Epidermal melanocyte (primary cell): ENCODE measurements around the gene FBXO9.

Experiments
- DNase-seq: peaks from one replicate; pipeline ENCODE4 v3.0.0; 2011; ENCODE audit warnings: low spot score; ENCODE audit not compliant: insufficient read length

Gene FBXO9

GRCh38 chr6:53089948-53090347 is 24.7 kb downstream of the FBXO9 start:
- DNase-seq, result no peak

GRCh38 chr6:53090576-53090975 is 25.4 kb downstream of the FBXO9 start:
- no peak for DNase-seq

- DNase-seq, result no peak
These were observed 30.1 kb downstream of the FBXO9 start for GRCh38 chr6:53095270-53095669.

DNA sequence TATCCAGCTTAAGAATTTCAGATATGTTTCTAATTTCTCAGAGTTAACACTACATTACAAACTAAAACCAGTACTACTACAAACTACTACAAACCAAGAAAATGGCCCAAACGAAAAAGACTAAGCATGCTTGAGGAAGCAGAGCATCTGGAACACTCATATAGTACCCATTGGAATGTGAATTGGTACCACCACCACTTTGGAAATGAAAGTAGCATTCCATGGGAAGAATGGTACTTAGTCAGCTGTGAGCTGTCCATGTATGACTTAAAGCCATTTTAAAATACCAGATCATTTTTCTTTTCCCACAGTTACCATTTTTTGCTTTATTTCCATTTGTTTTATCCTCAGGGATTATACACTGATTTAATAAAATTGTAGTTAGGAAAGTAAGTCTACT is 30.5 kb downstream of the FBXO9 start:
- DNase-seq, result no peak

DNA sequence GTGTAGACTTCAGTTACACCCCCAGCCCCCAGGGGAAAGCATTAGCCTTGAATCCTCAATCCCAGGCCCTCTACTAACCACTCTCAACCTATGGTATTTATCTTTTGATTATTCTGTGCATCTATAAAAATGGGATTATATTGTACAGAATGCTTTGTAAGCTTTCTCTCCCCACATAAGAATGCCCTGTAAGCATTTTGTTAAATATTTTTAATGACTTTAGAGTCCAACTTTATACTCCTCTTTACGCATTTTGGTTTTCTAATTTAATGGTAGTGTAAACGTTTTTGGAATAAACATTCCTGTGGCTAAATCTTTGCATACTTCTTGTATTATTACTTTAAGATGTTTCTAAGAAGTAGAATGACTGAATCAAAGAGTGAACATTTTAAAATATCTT is 35.4 kb downstream of the FBXO9 start:
- no peak for DNase-seq

GRCh38 chr6:53101006-53101405 is 35.8 kb downstream of the FBXO9 start:
- no peak for DNase-seq

DNA sequence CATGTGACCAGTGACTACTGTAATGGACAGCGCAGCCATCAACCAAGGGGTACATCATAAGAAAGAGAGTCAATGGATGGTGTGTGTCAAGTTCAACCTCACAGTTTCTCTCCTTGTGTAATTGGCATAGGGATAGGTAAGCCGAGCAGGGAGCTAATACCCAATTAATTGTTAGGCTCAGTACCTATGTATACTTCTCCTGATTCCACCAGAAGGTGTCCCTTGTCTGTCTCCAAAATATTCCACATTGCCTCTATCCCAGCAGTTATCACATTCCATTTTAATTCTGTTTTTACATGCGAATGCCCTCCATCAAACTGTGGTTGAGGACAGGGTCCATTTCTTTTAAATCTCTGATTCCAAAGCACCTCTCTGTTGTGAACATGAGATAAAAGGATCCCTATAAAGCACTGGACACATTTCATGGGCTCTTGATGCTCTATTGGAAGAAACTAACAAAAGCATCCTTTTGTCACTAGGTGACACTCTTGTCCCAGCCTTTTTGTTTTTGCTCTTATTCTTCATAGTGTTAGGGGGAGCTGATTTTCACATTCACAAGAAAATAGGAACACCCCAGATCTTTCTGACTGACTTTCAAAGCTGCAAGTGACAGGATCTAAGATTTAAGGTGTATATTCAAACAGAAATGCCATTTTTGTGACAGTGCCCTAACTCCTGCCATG is 38.9 kb downstream of the FBXO9 start:
- DNase-seq, result no peak

- no peak for DNase-seq
These were observed 39.7 kb downstream of the FBXO9 start for GRCh38 chr6:53104916-53105315.

DNA sequence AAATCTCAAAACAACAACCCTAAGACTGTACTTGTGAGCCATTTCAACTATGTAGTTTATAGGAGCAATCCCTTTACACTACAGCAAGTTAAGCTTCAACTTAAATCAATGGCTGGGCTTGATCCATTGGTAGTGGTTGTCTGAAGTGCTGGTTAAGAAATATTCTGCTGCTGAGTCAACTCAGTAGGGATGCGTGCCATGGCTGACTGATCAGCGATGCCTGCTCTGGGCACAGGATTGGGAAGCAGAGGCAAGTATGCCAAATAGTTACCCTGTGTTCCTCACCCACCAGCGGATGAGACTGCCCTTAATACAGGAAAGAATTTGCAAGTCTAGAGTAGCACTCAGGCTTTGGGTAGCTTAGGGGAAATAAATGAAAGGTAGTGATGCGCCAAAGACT is 41.9 kb downstream of the FBXO9 start:
- DNase-seq, result no peak

DNA sequence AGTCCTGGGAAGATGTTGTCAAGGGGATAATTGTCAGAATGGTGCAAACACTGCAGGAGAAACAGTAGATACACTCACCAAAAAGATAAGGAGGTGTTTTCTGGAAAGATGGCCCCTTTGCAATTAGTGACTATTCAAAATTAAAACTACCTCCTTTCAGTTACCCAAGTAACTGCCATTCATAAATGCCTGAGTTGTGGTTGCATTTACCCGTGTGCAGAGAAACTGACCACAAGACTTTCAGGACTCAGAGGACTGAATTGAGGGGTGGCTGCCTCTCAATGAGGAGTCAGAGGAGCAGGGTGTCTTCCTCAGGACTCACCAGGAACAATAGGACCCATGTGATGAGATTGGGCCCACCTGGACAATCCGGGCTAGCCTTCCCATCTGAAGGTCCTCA is 44.4 kb downstream of the FBXO9 start:
- no peak for DNase-seq

DNA sequence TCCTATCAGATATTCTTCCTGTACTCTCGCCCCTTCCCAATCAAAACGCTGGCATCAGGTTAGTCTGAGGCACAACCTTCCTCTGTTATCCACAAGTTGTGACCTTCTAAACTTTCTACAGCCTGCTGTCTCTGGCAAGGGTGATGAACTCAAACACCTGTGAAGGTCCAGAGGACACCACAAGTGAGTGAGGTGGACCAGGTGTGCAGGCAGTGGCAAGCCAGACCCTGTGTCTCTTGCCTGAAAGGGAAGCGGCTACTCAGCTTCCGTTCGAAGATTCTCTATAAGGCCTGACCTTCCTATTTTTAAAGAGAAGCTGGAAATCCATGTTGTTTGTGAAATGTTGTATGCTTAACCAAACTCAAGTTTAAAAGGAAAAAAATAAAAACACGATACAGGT is 46.7 kb downstream of the FBXO9 start:
- no peak for DNase-seq

GRCh38 chr6:53112404-53112803 is 47.2 kb downstream of the FBXO9 start:
- no peak for DNase-seq

DNA sequence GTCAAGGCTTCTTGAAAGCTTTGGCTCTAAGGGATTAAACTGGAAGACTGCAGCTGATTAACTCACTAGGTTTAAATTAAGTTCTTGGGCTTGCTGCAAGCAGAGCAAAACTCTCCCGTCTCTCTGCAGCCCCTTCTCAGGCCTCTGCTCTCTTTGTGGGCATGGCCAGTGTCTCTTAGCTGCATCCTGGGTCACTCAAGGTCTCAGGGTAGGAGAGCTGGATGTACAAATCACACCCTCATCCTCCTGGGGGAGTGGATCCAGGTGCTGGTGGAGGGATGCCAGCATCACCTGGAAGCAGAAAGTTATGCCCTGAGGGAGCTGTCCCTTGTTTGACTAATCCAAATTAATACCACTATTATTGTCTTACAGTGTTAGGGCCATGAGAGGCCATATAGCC is 47.7 kb downstream of the FBXO9 start:
- DNase-seq, result no peak

DNA sequence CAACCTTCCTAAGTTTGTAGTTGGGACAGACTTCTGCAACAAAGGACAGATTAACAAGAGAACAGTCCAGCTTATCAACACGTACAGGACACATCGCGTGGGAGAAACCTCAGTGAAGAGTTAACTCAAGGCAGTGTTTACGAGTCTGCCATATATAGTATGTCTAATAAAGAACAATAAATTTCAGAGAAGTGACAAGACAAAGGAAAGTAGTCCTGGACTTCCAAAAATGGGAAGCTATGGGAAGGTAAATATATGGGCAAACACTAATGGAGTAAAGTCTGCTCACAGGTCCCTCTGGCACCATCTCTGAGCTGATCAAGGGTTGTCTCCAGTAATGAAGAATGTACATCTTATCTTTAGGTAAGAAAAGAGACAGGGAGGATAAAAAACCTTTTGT is 48.5 kb downstream of the FBXO9 start:
- no peak for DNase-seq

DNA sequence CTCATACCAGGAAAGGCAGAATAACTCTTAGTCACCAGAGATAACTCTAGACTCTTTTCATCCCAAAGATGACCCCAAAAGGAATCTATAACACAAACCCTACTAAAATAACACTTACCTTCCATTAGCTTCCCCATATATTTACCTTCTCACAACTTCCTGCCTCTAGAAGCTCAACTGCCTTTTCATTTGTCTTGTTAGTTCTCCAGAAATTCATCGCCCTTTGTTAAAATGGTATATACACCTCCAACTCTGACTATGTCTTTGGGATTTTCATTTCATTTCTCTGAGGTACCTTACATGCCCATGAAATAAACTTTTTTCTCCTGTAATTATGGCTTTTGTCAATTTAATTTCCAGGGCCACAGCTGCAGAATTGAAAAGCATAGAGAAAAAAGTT is 49.9 kb downstream of the FBXO9 start:
- no peak for DNase-seq

DNA sequence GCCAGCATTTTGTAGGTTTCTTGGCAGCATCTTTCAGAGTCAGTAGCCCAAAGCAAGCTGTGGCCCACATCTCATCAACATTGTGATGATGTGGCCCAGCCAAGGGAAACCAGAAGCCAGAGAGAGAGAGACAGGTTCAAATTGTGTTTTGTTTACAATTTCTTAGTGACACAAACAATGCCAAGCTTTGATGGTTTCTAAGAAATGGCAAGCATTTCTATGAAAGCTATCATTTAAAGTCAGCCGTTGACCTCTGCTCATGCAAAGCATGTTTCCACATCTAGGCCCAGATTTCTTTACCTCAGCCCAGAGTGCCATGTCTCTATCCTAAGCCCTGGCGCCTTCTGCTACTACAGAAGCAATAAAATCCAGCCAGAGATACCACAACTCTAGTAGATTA is 50.5 kb downstream of the FBXO9 start:
- no peak for DNase-seq

DNA sequence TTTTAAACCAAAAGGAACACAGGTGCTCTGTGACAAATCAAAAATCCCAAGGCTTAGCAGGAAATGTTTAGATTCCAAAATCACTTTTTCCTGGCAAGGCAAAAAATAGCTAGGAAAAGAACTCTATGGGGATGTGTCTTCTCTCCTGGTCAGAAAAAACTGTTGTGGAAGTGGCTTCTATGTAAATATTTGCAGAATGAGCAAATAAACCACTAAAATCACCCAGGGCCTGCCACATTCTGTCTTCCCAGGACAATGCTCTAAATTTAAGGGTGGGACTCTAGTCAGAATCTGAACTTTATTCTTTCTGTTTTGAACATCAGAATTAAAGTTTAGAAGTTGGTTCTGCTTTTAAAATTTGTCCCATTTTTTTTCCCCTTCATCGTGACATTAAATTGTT is 54.1 kb downstream of the FBXO9 start:
- no peak for DNase-seq

DNA sequence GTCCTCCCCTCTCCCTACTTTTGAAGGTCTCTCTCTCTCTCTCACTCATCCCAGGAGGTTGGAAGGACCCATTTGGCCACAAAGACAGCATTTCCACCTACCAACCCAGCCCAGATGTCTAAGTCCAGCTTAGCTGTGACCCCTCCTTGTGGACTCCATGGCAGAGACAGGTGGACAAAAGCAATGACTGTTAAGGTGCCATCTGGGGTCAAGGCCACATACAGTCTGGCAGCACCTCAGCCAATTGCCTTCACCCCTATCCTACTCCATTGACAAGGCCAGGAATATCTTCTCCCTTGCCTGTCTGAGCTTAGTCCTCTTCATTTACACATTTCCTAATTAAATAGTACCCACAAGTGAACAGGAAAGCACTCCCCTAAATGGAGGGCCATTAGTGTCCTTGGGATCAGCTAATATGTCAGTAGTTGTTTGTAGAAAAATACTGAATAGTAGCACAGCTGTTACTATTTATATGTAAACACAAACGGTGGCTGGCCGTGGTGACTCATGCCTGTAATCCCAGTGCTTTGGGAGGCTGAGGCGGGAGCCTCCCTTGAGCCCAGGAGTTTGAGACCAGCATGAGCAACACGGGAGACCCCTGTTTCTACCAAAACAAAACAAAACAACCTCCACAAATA is 54.7 kb downstream of the FBXO9 start:
- peak; percentile 22 for DNase-seq

DNA sequence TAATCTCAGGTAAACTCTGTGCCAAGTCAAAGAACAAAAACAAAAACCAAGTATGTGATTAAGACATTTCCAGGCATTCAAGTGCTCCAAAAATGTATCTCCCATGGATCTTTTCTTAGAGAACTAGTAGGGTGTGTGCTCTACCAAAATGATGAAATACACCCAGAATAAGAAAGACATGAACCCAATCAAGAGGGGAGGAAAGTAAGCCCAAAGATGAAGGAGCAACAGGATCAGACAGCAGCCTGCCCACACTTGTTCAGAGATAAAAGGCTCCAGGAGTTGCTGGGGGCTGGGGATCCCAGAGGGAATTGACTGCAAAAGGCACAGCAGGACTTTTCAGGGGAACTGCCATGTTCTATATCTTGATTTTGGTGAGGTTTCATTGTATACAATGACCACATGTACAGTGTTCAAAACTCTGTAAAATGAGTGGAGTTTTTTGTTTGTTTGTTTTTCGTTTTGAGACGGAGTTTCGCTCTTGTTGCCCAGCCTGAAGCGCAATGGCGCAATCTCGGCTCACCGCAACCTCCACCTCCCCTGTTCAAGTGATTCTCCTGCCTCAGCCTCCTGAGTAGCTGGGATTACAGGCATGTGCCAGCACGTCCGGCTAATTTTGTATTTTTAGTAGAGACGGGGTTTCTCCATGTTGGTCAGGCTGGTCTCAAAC is 59.1 kb downstream of the FBXO9 start:
- DNase-seq, result no peak

- no peak for DNase-seq
These were observed 60.1 kb downstream of the FBXO9 start for GRCh38 chr6:53125276-53125675.

DNA sequence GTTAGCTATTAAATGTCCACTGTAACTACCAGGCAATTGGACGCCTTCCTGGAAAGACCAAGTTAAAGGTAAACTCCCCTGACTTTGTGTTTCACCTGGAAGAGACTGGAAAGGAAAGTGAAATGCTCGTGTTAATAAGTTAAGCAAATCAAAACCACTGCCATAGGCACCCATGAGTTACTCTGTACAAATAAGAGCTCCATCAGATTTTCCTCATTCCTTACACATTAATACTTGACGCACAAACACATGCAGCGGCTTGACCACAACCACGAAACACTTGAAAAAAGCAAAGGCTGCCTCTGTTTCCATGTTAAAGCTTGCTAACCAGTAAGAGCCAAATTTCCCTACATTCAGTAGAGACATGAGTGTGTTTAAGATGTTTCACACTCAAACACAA is 63.6 kb downstream of the FBXO9 start:
- DNase-seq, result no peak

DNA sequence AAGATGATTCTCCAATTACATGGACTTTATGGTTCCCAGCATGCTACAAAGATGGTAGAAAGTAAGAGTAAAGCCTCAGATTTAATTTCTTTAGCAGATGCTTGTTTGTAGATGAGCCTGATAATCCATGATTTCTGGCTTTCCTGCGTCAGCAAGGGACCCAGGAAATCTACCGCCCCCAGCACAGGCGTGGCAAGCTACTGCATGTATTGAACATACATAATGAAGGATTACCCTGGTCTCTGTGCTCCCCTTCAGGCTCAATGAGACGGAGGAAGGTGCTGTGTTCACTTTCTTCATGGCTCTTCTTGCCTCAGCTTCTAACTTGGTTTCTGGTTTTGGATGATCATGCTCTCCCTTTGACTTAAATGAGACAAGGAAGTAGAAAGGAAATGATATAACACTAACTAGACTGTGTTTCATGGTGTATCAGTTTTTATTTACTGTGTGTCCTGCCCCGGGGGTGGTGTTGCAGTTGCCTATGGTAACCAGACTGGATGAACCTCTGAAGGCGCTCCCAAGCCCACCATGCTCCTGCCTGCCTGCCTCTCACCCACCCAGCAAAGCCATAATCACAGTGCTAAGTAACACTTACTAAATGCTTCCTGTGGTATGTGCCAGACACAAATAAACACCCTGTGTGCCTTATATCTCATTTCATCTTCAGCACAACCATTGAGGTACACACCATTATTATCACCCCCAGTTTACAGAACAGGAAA is 65.5 kb downstream of the FBXO9 start:
- no peak for DNase-seq
